ENCODE measurements around the gene RSPH10B.
"Not testable (repeated sequence)": the region's sequence is repeated elsewhere in the genome, so short reads cannot be mapped to it uniquely, and the experiment has no call there.

The RSPH10B gene

GRCh38 chr7:5970347-5970911 lies at the start of gene RSPH10B:
Gene RSPH10B, minus strand, starts transcription at chr7:5970689. Its CDS starts 3,573 bp downstream, at chr7:5967116.
- POLR2A ChIA-PET; DNase-seq (ENCODE audit: extremely low spot score); CTCF ChIA-PET: not testable (repeated sequence)

GRCh38 chr7:6016653-6016966 lies 46.1 kb upstream of the RSPH10B start:
- POLR2A ChIA-PET, result interaction anchor here (1.5 kb wide), 1 partner anchor 7 kb away, joined by 3 read pairs; the partner anchor contains the start of genes AIMP2 and PMS2
- DNase-seq (ENCODE audit: extremely low spot score), result no peak
- TF ChIP-seq CTBP1 (IDR thresholded peaks at IDR 0.05; ENCODE audit: borderline replicate concordance) (no peak), BHLHE40 (IDR thresholded peaks at IDR 0.05; ENCODE audit: borderline replicate concordance) (no peak), FOXK2 (IDR thresholded peaks at IDR 0.05) (no peak), NFRKB (IDR thresholded peaks at IDR 0.05) (no peak), ZNF384 (IDR thresholded peaks at IDR 0.05) (no peak), L3MBTL2 (conservative IDR thresholded peaks at IDR 0.05) (no peak), FOXA1 (IDR thresholded peaks at IDR 0.05) (no peak), SUZ12 (IDR thresholded peaks at IDR 0.05) (no peak), ARNT (IDR thresholded peaks at IDR 0.05) (no peak)
- CTCF ChIA-PET, result no interaction called here

DNA sequence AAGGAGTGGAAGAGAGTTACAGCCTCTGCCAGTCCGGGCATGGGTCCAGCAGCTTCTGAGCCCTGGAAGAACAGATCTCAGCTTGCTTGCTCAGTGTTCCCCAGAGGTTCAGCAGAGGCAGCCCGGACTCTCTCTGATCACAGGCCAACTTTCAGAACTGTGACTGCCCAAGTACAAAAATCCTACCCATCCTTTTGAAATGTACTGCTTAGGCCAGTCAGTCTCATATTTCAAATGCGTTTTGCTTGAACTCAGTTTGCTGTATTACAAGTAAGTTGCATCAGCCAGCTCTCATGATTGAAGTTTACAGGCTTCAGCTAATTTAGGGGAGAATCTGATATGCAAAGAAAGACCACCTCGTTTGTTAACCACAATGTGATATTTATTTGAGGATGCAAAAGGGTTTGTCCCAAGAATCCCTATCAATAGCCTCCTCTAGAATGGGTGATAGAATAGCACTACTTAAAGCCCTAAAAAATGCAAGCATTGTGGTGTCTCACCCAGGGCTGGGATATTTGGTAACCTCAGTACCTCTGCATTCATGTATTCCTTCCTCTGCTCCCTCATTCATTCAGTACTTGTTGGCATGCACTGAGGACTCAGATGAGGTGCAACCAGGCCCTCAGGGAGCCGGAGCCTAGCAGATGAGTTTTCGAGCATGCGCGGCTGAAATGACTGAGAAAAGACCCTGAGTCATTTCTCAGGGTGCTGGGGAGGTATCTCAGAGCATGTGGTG lies 45.6 kb upstream of the RSPH10B start:
- POLR2A ChIA-PET, result interaction anchor here (1.0 kb wide), 1 partner anchor 9 kb away, joined by 5 read pairs; no protein-coding TSS in a partner anchor
- TF ChIP-seq CTBP1 (IDR thresholded peaks at IDR 0.05; ENCODE audit: borderline replicate concordance) (no peak), SP1 (IDR thresholded peaks at IDR 0.05) (no peak), FOXA1 (IDR thresholded peaks at IDR 0.05) (no peak), SUZ12 (IDR thresholded peaks at IDR 0.05) (no peak), FOXK2 (IDR thresholded peaks at IDR 0.05) (no peak), ZNF384 (IDR thresholded peaks at IDR 0.05) (no peak)
- TF ChIP-seq, protein P1, sequence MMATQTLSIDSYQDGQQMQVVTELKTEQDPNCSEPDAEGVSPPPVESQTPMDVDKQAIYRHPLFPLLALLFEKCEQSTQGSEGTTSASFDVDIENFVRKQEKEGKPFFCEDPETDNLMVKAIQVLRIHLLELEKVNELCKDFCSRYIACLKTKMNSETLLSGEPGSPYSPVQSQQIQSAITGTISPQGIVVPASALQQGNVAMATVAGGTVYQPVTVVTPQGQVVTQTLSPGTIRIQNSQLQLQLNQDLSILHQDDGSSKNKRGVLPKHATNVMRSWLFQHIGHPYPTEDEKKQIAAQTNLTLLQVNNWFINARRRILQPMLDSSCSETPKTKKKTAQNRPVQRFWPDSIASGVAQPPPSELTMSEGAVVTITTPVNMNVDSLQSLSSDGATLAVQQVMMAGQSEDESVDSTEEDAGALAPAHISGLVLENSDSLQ (IDR thresholded peaks at IDR 0.05), result no peak
- DNase-seq (ENCODE audit: extremely low spot score), result no peak
- CTCF ChIA-PET, result no interaction called here

DNA sequence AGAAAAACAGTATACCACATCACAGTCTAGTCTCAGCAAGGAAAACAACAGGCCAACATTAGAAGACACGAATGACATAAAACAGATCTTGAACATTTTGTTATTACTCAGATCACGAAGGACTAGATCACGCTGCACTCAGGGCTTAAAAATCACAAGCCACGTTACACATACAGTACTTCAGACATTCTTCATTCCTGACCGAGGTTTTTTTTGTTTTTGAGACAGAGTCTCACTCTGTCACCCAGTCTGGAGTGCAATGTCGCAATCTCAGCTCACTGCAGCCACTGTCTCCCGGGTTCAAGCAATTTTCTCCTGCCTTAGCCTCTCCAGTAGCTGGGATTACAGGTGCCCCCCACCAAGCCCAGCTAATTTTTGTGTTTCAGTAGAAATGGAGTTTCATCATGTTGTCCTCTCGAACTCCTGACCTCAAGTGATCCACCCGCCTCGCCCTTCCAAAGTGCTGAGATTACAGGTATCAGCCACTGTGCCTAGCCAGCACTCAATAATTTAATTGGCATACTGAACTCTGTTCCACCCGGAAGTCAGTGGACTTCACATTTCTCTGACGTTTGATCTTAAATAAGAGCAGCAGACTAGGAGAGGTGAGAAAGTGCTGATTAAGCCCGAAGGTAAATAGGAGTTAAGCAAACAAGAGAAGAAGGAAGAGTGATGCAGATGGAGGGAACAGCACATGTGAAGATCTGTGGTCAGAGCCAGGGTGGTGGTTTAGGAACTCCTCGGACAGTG lies 42.0 kb upstream of the RSPH10B start:
- TF ChIP-seq SUZ12 (IDR thresholded peaks at IDR 0.05) (no peak), HDGF (IDR thresholded peaks at IDR 0.05; ENCODE audit: borderline replicate concordance) (no peak), LEF1 (IDR thresholded peaks at IDR 0.05; ENCODE audit: borderline replicate concordance) (no peak)
- POLR2A ChIA-PET, result no interaction called here
- no peak for DNase-seq (ENCODE audit: extremely low spot score)
- CTCF ChIA-PET, result interaction anchor here (1.2 kb wide), 1 partner anchor 12 kb away, joined by 8 read pairs; no protein-coding TSS in a partner anchor

- DNase-seq (ENCODE audit: extremely low spot score), result no peak
- CTCF ChIA-PET, result interaction anchor here (1.2 kb wide), 1 partner anchor 13 kb away, joined by 8 read pairs; no protein-coding TSS in a partner anchor
- no peak for TF ChIP-seq ELF4 (IDR thresholded peaks at IDR 0.05)
- no peak for TF ChIP-seq HDGF (IDR thresholded peaks at IDR 0.05; ENCODE audit: borderline replicate concordance)
- no peak for TF ChIP-seq SP1 (IDR thresholded peaks at IDR 0.05)
- no peak for TF ChIP-seq CTBP1 (IDR thresholded peaks at IDR 0.05; ENCODE audit: borderline replicate concordance)
- POLR2A ChIA-PET, result no interaction called here
Measured at GRCh38 chr7:6011541-6011940, 41.1 kb upstream of the RSPH10B start.

GRCh38 chr7:6010370-6010769 lies 39.9 kb upstream of the RSPH10B start:
- CTCF ChIA-PET; DNase-seq (ENCODE audit: extremely low spot score); POLR2A ChIA-PET: not testable (repeated sequence)

DNA sequence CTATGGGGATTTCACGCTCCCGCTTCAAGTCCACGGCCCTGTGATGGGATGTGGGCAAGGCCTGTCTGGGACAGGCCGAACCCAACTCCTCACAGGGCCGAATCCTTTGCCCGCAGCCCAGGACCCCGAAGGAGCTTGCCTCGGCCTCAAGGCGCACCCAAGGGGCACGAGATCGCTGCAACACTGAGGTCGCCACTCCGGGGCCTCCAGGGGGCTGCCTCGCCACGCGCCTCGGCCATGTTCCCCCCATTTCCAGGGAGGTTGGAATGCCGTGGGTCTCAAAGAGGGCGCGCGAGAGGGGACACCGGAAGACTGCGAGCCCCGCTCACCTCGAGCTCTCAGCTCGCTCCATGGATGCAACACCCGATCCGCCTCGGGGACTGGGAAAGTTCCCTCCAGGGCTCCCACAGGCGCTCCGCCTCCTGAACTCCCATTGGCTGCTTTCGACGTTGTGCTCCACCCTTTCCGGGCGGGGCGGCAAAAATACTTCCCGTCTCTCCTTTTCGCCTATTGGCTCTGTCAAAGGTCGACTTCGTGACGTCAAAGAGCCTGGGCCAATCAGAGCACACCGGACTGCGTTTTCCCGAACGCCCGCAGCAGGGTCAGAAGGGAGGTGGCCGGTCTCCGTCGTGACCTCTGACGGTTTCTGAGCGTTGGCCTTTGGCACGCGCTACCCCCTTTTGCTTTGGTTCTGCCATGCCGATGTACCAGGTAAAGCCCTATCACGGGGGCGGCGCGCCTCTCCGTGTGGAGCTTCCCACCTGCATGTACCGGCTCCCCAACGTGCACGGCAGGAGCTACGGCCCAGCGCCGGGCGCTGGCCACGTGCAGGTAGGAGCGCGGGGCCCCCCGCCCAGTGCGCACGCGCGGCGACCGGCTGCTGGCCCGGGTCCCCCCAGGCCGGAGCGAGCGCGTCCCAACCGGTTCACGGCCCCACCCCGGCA lies 38.5 kb upstream of the RSPH10B start, which contains the start of the genes AIMP2 and PMS2:
AIMP2 (plus strand) TSS at position 605 of the 944 bp plus-strand sequence; CDS start at position 697, 92 bp downstream.
PMS2 (minus strand) TSS at position 382 of the 944 bp plus-strand sequence; CDS start at position 352, 30 bp downstream.
- peak; percentile 88 for DNase-seq (ENCODE audit: extremely low spot score)
- TF ChIP-seq L3MBTL2 (conservative IDR thresholded peaks at IDR 0.05), result peak; percentile 98
- TF ChIP-seq LEF1 (IDR thresholded peaks at IDR 0.05; ENCODE audit: borderline replicate concordance), result no peak
- TF ChIP-seq, protein P1 (IDR thresholded peaks at IDR 0.05), result peak; percentile 63
- peak; percentile 40 for TF ChIP-seq ELF4 (IDR thresholded peaks at IDR 0.05)
- TF ChIP-seq HDGF (IDR thresholded peaks at IDR 0.05; ENCODE audit: borderline replicate concordance), result no peak
- no peak for TF ChIP-seq FOXK2 (IDR thresholded peaks at IDR 0.05)
- TF ChIP-seq ZNF384 (IDR thresholded peaks at IDR 0.05), result no peak
- POLR2A ChIA-PET, result interaction anchor here (0.8 to 2.1 kb wide), 9 partner anchors 8 to 98 kb away, joined by 3 to 13 read pairs (median 3); no protein-coding TSS in a partner anchor
- CTCF ChIA-PET, result interaction anchor here (0.6 to 1.5 kb wide), 2 partner anchors 10 to 12 kb away, joined by 3 to 6 read pairs; no protein-coding TSS in a partner anchor

Measured in HEK293T (cell line).